WTC11 (cell line): ENCODE data around the gene RND1. TPM values are rescaled to one million over a fixed set of nuclear protein-coding genes. Genes with fewer than 3 reads are reported as not detected.

Experiments used
- ATAC-seq: fragments of 200-7000 bp; cut with Tn5 transposase; 2 replicates; pipeline ENCODE4 v1.10.0; 2021; ENCODE audit warnings: mild to moderate bottlenecking, moderate library complexity
- CTCF ChIA-PET: fragments of 300-600 bp; sonication (Branson Sonifier 250); formaldehyde crosslinking; loops from one replicate; lab custom pipeline; 2021; ENCODE audit warnings: antibody characterized with exemption; lab: Charles Lee
- POLR2A ChIA-PET: fragments of 350-600 bp; sonication (Branson Sonifier 250); formaldehyde crosslinking; loops from one replicate; lab custom pipeline; 2021; ENCODE audit warnings: antibody characterized with exemption; lab: Charles Lee
- DNase-seq: peaks from one replicate; pipeline ENCODE4 v3.0.0; 2021; ENCODE audit warnings: low spot score
- H3K27ac Mint-ChIP-seq: 2 replicates; pipeline ENCODE4 v1.8.0; 2021; ENCODE audit warnings: mixed read lengths
- H3K27me3 Mint-ChIP-seq: 2 replicates; pipeline ENCODE4 v1.8.0; 2021; ENCODE audit warnings: low read depth, mild to moderate bottlenecking, moderate library complexity, mixed read lengths
- H3K36me3 Mint-ChIP-seq: 2 replicates; pipeline ENCODE4 v1.8.0; 2021; ENCODE audit warnings: mixed read lengths
- H3K4me1 Mint-ChIP-seq: 2 replicates; pipeline ENCODE4 v1.8.0; 2022; ENCODE audit warnings: mixed read lengths
- H3K4me3 Mint-ChIP-seq: 2 replicates; pipeline ENCODE4 v1.8.0; 2021; ENCODE audit warnings: mild to moderate bottlenecking, moderate library complexity, mixed read lengths
- H3K9me3 Mint-ChIP-seq: 2 replicates; pipeline ENCODE4 v1.8.0; 2021; ENCODE audit warnings: mixed read lengths
- AR ChIP-seq: fragments of 250-450 bp; sonication (Bioruptor Pico); IDR thresholded peaks from 2 replicates; pipeline ENCODE4 v1.9.0; 2021; ENCODE audit warnings: mild to moderate bottlenecking
- ARID4B ChIP-seq: sonication (generic); formaldehyde crosslinking; IDR thresholded peaks from 2 replicates; pipeline ENCODE4 v1.8.0; 2023; ENCODE audit warnings: missing genetic modification reagents, mild to moderate bottlenecking, borderline replicate concordance
- ATF3 ChIP-seq: sonication (generic); formaldehyde crosslinking; conservative IDR thresholded peaks from 2 replicates; pipeline ENCODE4 v1.8.1; 2022; ENCODE audit warnings: mild to moderate bottlenecking, missing genetic modification reagents
- IRF2 ChIP-seq: sonication (generic); formaldehyde crosslinking; IDR thresholded peaks from 2 replicates; pipeline ENCODE4 v1.8.0; 2022; ENCODE audit warnings: low read depth, missing genetic modification reagents, borderline replicate concordance
- MAX ChIP-seq: sonication (generic); formaldehyde crosslinking; IDR thresholded peaks from 2 replicates; pipeline ENCODE4 v1.8.0; 2022; ENCODE audit warnings: mild to moderate bottlenecking, missing genetic modification reagents
- NFE2L1 ChIP-seq: sonication (generic); formaldehyde crosslinking; IDR thresholded peaks from 2 replicates; pipeline ENCODE4 v1.8.1; 2023; ENCODE audit warnings: missing genetic modification reagents
- RELA ChIP-seq: sonication (generic); formaldehyde crosslinking; IDR thresholded peaks from 2 replicates; pipeline ENCODE4 v1.8.1; 2022; ENCODE audit warnings: missing genetic modification reagents, mild to moderate bottlenecking, borderline replicate concordance
- RORB ChIP-seq: fragments of 250-450 bp; sonication (Bioruptor Pico); IDR thresholded peaks from 2 replicates; pipeline ENCODE4 v1.9.0; 2021; ENCODE audit warnings: mild to moderate bottlenecking
- ZNF219 ChIP-seq: sonication (generic); formaldehyde crosslinking; IDR thresholded peaks from 2 replicates; pipeline ENCODE4 v1.8.0; 2023; ENCODE audit warnings: missing genetic modification reagents, mild to moderate bottlenecking, borderline replicate concordance
- ZNF317 ChIP-seq: sonication (generic); formaldehyde crosslinking; IDR thresholded peaks from 2 replicates; pipeline ENCODE4 v1.8.1; 2023; ENCODE audit warnings: low read depth, mild to moderate bottlenecking, moderate library complexity, missing genetic modification reagents, borderline replicate concordance
- total RNA-seq: library from RNA; stranded (reverse); gene quantifications from 3 replicates; pipeline ENCODE4 v1.2.3, GENCODE V29; 2021
- TF ChIP-seq, protein P1 (sequence below): fragments of 250-450 bp; sonication (Bioruptor Pico); IDR thresholded peaks from 2 replicates; pipeline ENCODE4 v1.9.0; 2021; ENCODE audit warnings: mild to moderate bottlenecking
- TF ChIP-seq, protein P2 (sequence below): sonication (generic); formaldehyde crosslinking; IDR thresholded peaks from 2 replicates; pipeline ENCODE4 v1.8.0; 2022; ENCODE audit warnings: mild to moderate bottlenecking, missing genetic modification reagents

The RND1 gene
- total RNA-seq, 1 experiment from 2014 or later: 7.6 TPM

DNA sequence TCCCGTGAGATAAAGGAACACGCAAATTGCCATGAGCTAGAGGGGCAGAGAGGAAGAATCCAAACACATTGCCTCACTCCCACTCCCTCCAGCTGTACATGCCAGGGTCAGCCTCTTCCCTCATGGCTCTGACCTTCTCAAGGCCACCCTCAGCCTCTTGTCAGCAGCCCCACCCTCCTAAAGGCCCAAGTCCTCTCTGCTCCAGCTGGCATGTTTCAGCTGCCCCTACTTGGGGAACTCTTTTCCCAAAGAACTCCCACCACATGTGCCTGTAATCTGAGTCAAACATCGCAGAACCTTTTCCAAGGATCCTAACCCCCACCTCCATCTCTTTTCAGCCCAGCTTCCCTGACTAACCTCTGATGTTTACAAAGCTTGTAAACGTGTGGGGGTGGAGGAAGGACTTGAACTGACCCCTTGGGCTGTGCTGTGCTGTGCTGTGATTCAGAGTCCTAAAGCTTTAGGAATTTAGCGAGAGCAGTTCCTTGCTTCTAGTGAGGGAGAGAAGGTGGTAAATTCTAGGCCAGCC is 54.7 kb downstream of the RND1 start (continued):
- TF ChIP-seq ARID4B: no peak
- no peak for TF ChIP-seq IRF2 (CRISPR knock-in tag)
- no peak for TF ChIP-seq ZNF317 (CRISPR knock-in tag)
- TF ChIP-seq NFE2L1 (CRISPR knock-in tag): no peak
- TF ChIP-seq, protein P1, sequence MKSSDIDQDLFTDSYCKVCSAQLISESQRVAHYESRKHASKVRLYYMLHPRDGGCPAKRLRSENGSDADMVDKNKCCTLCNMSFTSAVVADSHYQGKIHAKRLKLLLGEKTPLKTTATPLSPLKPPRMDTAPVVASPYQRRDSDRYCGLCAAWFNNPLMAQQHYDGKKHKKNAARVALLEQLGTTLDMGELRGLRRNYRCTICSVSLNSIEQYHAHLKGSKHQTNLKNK (CRISPR knock-in tag): no peak
- TF ChIP-seq, all 79 proteins: peak for 0

- ChIA-PET CTCF (no interaction called here), POLR2A (no interaction called here)
- H3K4me1 Mint-ChIP-seq: peaks cover 24% of the 10 kb centered on the region
- TF ChIP-seq AR (CRISPR knock-in tag) (no peak), ZNF219 (CRISPR knock-in tag) (no peak), RELA (CRISPR knock-in tag) (no peak), RORB (no peak), ATF3 (CRISPR knock-in tag) (no peak), MAX (CRISPR knock-in tag) (no peak), ZNF317 (CRISPR knock-in tag) (no peak)
- TF ChIP-seq, protein P2, sequence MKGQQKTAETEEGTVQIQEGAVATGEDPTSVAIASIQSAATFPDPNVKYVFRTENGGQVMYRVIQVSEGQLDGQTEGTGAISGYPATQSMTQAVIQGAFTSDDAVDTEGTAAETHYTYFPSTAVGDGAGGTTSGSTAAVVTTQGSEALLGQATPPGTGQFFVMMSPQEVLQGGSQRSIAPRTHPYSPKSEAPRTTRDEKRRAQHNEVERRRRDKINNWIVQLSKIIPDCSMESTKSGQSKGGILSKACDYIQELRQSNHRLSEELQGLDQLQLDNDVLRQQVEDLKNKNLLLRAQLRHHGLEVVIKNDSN (CRISPR knock-in tag): no peak
- TF ChIP-seq, protein P1 (CRISPR knock-in tag): no peak
- H3K4me3 Mint-ChIP-seq: no peak overlapping the region
- DNase-seq: no peak
- ATAC-seq: no peak
- no peaks in the 10 kb centered on the region for H3K9me3 Mint-ChIP-seq
- H3K27me3 Mint-ChIP-seq: peaks cover 28% of the 10 kb centered on the region
- no peaks in the 10 kb centered on the region for H3K36me3 Mint-ChIP-seq
- H3K27ac Mint-ChIP-seq: no peak overlapping the region
Measured at GRCh38 chr12:48807981-48808380, 57.7 kb downstream of the RND1 start.

Other genes starting within 250 kb of the RND1 start
- 38.4 to 48.1 TPM (median 41.1 TPM) in 3 replicates for gene KANSL2, start 183.6 kb downstream of the RND1 start, total RNA-seq
- 34.3 to 42.0 TPM (median 41.8 TPM) in 3 replicates for gene CCNT1, start 149.2 kb downstream of the RND1 start, total RNA-seq
- 11.9 to 12.8 TPM (median 12.2 TPM) in 3 replicates for gene ADCY6, start 76.8 kb downstream of the RND1 start, total RNA-seq
- gene CACNB3, start 47.4 kb downstream of the RND1 start, total RNA-seq: 15.0 to 17.3 TPM (median 17.0 TPM) in 3 replicates
- 91.1 to 107 TPM (median 93.4 TPM) in 3 replicates for gene DDX23, start 13.7 kb downstream of the RND1 start, total RNA-seq
- gene FKBP11, start 59.6 kb upstream of the RND1 start, total RNA-seq: 54.7 to 64.5 TPM (median 62.9 TPM) in 3 replicates
- gene ARF3, start 91.6 kb upstream of the RND1 start, total RNA-seq: 238 to 256 TPM (median 248 TPM) in 3 replicates
- 0.50 to 0.55 TPM (median 0.55 TPM) in 3 replicates for gene WNT10B, start 105.9 kb upstream of the RND1 start, total RNA-seq
- not detected in 3 replicates for gene WNT1, start 112.5 kb upstream of the RND1 start, total RNA-seq
- gene DDN, start 133.5 kb upstream of the RND1 start, total RNA-seq: 0.33 to 0.55 TPM (median 0.50 TPM) in 3 replicates
- 37.9 to 41.6 TPM (median 38.0 TPM) in 3 replicates for gene PRKAG1, start 152.9 kb upstream of the RND1 start, total RNA-seq
- 100 to 104 TPM (median 101 TPM) in 3 replicates for gene KMT2D, start 194.9 kb upstream of the RND1 start, total RNA-seq
- 6.4 to 9.0 TPM (median 6.9 TPM) in 3 replicates for gene RHEBL1, start 204.1 kb upstream of the RND1 start, total RNA-seq
- 0.15 TPM in 1 of 3 replicates, not detected in the others for gene DHH, start 228.9 kb upstream of the RND1 start, total RNA-seq
- 52.8 to 78.2 TPM (median 53.1 TPM) in 3 replicates for gene LMBR1L, start 245.0 kb upstream of the RND1 start, total RNA-seq